Effector memory CD4-positive, alpha-beta T cell (primary cell): ENCODE data around the gene MAP3K12.
A peak's percentile ranks its signal among the peaks of the same experiment; 100 is the strongest.
"Not testable (repeated sequence)": the region's sequence is repeated elsewhere in the genome, so short reads cannot be mapped to it uniquely, and the experiment has no call there.

Experiments
- DNase-seq, 3 donors: peaks; one replicate each; pipeline ENCODE4 v3.0.0-alpha.2; 2020
- H3K27ac ChIP-seq: 2 replicates; pipeline ENCODE4 v1.7.0; 2013; ENCODE audit warnings: mild to moderate bottlenecking, low read length, moderate library complexity; ENCODE audit not compliant: insufficient read depth, poor library complexity, severe bottlenecking
- H3K27me3 ChIP-seq: replicated peaks from 2 replicates; pipeline ENCODE4 v1.7.0; 2013; ENCODE audit warnings: mild to moderate bottlenecking, low read length; ENCODE audit not compliant: insufficient read depth, control insufficient read depth, poor library complexity, severe bottlenecking
- H3K36me3 ChIP-seq: 2 replicates; pipeline ENCODE4 v1.7.0; 2013; ENCODE audit warnings: mild to moderate bottlenecking, low read length, moderate library complexity; ENCODE audit not compliant: control insufficient read depth, insufficient read depth
- H3K4me1 ChIP-seq: 2 replicates; pipeline ENCODE4 v1.7.0; 2013; ENCODE audit warnings: low read length, mild to moderate bottlenecking; ENCODE audit not compliant: control insufficient read depth, insufficient read depth, poor library complexity, severe bottlenecking
- H3K4me3 ChIP-seq: 2 replicates; pipeline ENCODE4 v1.7.0; 2013; ENCODE audit warnings: low read length, low read depth, mild to moderate bottlenecking; ENCODE audit not compliant: insufficient read depth, poor library complexity, severe bottlenecking
- H3K9me3 ChIP-seq: 2 replicates; pipeline ENCODE4 v1.7.0; 2013; ENCODE audit warnings: mild to moderate bottlenecking, low read length, moderate library complexity; ENCODE audit not compliant: control insufficient read depth

Gene MAP3K12

DNA sequence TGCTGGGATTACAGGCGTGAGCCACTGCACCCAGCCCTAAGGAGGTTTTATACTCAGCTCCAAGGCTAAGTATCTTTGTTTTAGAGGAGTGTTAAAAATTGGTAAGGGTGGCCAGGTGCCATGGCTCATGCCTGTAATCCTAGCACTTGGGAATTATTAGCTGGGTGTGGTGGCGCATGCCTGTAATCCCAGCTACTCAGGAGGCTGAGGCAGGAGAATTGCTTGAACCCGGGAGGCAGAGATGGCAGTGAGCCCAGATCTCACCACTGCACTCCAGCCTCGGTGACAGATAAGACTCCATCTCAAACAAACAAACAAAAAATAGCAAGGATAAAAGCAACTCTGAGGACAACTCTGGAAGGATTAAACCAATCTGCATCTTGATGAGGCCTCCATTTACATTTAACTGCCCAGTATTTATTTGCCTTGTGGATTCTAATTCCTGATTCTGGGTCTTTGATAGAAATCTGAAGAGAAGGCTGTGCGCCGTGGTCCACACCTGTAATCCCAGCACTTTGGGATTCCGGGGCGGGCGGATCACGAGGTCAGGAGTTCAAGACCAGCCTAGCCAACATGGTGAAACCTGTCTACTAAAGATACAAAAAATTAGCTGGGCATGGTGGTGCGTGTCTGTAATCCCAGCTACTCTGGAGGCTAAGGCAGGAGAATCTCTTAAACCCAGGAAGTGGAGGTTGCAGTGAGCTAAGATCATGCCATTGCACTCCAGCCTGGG lies 54.5 kb downstream of the MAP3K12 start:
- H3K27ac ChIP-seq, H3K27me3 ChIP-seq, DNase-seq, H3K4me3 ChIP-seq, H3K9me3 ChIP-seq: not testable (repeated sequence)
- peaks cover 14% of the 10 kb centered on the region for H3K4me1 ChIP-seq
- H3K36me3 ChIP-seq = peaks cover 27% of the 10 kb centered on the region

DNA sequence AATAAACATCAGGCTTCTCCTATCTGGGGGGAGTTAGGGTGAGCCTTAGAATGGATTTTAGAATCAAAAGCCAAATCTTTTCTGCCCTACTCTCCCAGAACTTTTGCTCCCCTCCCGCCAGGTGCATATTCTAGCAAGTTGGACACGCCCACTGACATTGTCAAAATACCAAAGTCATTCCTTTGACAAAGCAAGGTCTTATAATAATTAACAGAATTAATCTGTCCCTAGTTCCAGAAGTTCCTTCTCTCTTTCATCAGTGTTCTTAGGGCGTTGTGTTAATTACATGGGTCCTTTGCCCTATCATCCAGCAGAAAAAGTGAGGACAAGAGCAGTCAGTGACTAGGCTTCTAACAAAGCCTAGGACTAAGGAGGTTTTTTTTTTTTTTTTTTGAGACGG lies 55.3 kb downstream of the MAP3K12 start:
- no peaks in the 10 kb centered on the region for H3K27me3 ChIP-seq
- no peak for DNase-seq
- no peak overlapping the region for H3K27ac ChIP-seq
- no peaks in the 10 kb centered on the region for H3K9me3 ChIP-seq
- no peak overlapping the region for H3K4me3 ChIP-seq
- peaks cover 14% of the 10 kb centered on the region for H3K4me1 ChIP-seq
- peaks cover 27% of the 10 kb centered on the region for H3K36me3 ChIP-seq

DNA sequence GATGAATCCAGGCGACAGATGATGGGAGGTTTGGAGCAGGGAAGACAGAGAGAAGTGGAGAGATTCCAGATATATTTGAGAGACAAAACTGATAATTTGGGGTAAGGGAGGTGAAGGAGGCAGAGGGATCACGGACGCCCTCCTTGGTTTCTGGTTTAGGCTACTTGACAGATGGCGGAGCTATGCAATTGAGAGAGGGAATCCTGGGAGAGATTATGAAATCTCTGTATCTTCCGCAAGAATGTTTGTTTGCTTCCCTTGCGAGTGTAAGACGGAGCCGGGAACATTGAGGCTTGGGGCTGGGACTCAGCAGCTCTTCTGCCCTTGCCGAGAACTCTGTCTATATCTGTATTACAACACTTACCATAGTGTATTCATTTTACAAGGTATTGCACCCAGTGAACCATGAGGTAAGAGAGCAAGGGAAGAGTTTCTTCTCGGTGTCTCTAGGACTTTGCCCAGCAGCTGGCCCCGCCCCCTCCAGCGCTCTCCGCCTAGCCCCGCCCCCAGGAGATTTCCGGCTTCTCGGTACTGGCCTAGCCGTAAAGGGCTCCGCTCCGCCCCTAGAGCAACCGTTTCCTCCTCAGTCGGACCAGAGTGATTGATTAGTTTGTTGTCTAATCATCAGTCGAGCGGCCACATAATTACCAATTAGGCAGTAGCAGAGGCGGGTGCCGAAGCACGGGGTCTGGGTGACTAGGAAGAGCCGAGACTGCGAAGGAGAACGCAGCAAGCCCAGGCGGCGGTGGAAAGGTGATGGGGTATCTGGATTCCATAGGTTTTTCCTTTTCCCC lies 58.0 kb downstream of the MAP3K12 start, which contains the start of gene PRR13:
TSS of gene PRR13 (plus strand) at position 695 of the 794 bp plus-strand sequence. CDS start 981 bp downstream, outside the sequence.
- Histone ChIP-seq H3K4me1 (peaks cover 14% of the 10 kb centered on the region), H3K4me3 (peak within 1 kb of the TSS; percentile 92), H3K36me3 (peaks cover 21% of the 10 kb centered on the region), H3K9me3 (no peaks in the 10 kb centered on the region), H3K27me3 (no peaks in the 10 kb centered on the region), H3K27ac (peak within 1 kb of the TSS; percentile 86)
- peak; percentile 96 to 97 (median 97) for DNase-seq

DNA sequence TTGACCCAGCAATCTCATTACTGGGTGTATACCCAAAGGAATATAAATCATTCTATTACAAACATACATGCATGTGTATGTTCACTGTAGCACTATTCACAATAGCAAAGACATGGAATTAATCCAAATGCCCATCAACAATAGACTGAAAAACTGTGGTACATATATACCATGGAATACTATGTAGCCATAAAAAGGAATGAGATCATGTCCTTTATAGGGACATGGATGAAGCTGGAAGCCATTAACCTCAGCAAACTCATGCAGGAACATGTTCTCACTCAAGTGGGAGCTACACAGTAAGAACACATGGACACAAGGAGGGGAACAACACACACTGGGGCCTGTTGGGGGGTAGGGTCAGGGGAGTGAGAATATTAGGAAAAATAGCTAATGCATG lies 59.7 kb downstream of the MAP3K12 start:
- not testable (repeated sequence) for H3K27ac ChIP-seq, H3K36me3 ChIP-seq, H3K9me3 ChIP-seq, DNase-seq, H3K4me3 ChIP-seq, H3K27me3 ChIP-seq
- peaks cover 14% of the 10 kb centered on the region for H3K4me1 ChIP-seq

DNA sequence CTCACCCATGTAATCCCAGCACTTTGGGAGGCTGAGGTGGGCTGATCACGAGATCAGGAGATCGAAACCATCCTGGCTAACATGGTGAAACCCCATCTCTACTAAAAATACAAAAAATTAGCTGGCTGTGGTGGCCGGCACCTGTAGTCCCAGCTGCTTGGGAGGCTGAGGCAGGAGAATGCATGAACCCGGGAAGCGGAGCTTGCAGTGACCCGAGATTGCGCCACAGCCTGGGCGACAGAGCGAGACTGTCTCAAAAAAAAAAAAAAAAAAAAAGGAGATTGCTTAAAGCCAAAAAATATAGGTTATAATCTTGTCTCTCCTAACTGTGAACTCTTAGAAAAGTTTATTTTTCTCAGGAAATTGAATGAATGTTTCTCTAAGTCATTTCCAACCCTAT lies 63.9 kb downstream of the MAP3K12 start:
- DNase-seq, H3K9me3 ChIP-seq, H3K4me1 ChIP-seq, H3K36me3 ChIP-seq, H3K27ac ChIP-seq, H3K27me3 ChIP-seq, H3K4me3 ChIP-seq: not testable (repeated sequence)

DNA sequence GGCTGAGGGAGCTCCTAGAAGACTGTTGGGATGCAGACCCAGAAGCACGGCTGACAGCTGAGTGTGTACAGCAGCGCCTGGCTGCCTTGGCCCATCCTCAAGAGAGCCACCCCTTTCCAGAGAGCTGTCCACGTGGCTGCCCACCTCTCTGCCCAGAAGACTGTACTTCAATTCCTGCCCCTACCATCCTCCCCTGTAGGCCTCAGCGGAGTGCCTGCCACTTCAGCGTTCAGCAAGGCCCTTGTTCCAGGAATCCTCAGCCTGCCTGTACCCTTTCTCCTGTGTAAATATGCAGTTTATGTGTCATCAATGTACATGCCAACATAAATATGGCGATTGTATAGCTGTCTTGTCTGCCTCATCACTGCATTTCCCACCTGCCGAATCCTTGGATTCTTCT lies 68.1 kb downstream of the MAP3K12 start:
- Histone ChIP-seq H3K27me3 (no peaks in the 10 kb centered on the region), H3K27ac (no peak overlapping the region), H3K9me3 (no peaks in the 10 kb centered on the region), H3K4me3 (no peak overlapping the region), H3K36me3 (no peaks in the 10 kb centered on the region), H3K4me1 (no peaks in the 10 kb centered on the region)
- no peak for DNase-seq

DNA sequence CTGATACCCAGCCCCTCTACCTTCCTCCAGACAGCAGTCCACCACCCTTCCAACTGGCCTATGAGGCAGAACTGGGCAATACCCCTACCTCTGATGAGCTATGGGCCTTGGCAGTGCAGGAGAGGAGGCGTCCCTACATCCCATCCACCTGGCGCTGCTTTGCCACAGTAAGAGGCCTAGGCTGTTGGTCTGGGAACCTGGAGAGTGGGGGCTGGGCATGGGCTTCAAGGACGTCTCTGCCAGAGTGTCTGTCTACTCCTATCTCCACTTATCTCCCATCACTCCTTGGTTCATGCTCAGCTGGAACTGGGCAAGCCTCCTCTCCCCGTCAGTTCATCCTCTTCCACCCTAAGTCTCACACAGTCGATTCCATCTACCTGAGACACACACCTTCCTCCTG lies 69.1 kb downstream of the MAP3K12 start:
- DNase-seq = no peak
- no peaks in the 10 kb centered on the region for H3K36me3 ChIP-seq
- no peaks in the 10 kb centered on the region for H3K9me3 ChIP-seq
- no peak overlapping the region for H3K27ac ChIP-seq
- no peaks in the 10 kb centered on the region for H3K4me1 ChIP-seq
- no peaks in the 10 kb centered on the region for H3K27me3 ChIP-seq
- no peak overlapping the region for H3K4me3 ChIP-seq
